ENCODE data around the gene SBNO1.

DNA sequence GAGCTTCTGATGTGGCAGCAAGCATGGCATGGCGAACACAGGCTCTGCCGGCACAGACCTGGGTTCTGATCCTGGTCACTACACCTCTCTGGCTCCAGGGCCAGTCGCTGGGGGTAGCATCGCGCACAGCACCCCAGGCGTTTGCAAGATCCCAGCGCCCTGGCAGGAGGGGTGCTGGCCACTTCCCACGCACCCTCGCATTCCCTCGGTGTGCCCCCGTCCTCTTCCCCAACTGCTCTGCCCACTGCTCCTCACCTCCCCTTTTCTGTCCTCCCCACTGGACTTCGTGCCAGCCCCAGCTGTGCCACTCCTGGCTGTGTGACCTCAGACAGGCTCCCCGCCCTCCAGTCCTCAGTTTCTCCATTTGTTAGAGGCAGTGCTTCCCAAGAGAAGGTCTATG, 95.8 kb downstream of the SBNO1 start:
- TF ChIP-seq, protein P1, sequence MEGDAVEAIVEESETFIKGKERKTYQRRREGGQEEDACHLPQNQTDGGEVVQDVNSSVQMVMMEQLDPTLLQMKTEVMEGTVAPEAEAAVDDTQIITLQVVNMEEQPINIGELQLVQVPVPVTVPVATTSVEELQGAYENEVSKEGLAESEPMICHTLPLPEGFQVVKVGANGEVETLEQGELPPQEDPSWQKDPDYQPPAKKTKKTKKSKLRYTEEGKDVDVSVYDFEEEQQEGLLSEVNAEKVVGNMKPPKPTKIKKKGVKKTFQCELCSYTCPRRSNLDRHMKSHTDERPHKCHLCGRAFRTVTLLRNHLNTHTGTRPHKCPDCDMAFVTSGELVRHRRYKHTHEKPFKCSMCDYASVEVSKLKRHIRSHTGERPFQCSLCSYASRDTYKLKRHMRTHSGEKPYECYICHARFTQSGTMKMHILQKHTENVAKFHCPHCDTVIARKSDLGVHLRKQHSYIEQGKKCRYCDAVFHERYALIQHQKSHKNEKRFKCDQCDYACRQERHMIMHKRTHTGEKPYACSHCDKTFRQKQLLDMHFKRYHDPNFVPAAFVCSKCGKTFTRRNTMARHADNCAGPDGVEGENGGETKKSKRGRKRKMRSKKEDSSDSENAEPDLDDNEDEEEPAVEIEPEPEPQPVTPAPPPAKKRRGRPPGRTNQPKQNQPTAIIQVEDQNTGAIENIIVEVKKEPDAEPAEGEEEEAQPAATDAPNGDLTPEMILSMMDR (IDR thresholded peaks at IDR 0.05; ENCODE audit: low read depth, low read length) = no peak
- TF ChIP-seq POLR2A (IDR thresholded peaks at IDR 0.05; ENCODE audit: extremely low read depth, insufficient read length) (no peak), MYC (IDR thresholded peaks at IDR 0.05; ENCODE audit: low read depth, low read length) (no peak)
- TF ChIP-seq, protein P2, sequence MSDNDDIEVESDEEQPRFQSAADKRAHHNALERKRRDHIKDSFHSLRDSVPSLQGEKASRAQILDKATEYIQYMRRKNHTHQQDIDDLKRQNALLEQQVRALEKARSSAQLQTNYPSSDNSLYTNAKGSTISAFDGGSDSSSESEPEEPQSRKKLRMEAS (IDR thresholded peaks at IDR 0.05; ENCODE audit: low read depth, low read length) = no peak
